ENCODE results near the gene ESYT3.
"Not testable (repeated sequence)": the region's sequence is repeated elsewhere in the genome, so short reads cannot be mapped to it uniquely, and the experiment has no call there.

DNA sequence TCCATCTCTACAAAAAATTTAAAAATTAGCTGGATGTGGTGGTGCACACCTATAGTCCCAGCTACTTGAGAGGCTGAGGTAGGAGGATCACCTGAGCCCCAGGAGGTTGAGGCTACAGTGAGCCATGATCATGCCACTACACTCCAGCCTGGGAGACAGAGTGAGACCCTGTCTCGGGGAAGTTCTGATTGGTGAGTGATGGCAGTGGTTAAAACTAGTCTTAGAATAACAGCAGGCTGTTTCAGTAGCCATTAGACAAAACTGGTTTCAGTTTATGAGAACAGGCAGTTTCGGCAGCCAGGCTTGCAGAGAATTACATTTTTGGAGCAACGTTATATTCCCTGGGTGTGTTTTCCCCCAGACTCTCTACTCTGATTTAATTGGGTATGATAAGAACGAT lies 18.2 kb upstream of the ESYT3 start:
- TF ChIP-seq, protein P1, sequence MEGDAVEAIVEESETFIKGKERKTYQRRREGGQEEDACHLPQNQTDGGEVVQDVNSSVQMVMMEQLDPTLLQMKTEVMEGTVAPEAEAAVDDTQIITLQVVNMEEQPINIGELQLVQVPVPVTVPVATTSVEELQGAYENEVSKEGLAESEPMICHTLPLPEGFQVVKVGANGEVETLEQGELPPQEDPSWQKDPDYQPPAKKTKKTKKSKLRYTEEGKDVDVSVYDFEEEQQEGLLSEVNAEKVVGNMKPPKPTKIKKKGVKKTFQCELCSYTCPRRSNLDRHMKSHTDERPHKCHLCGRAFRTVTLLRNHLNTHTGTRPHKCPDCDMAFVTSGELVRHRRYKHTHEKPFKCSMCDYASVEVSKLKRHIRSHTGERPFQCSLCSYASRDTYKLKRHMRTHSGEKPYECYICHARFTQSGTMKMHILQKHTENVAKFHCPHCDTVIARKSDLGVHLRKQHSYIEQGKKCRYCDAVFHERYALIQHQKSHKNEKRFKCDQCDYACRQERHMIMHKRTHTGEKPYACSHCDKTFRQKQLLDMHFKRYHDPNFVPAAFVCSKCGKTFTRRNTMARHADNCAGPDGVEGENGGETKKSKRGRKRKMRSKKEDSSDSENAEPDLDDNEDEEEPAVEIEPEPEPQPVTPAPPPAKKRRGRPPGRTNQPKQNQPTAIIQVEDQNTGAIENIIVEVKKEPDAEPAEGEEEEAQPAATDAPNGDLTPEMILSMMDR (conservative IDR thresholded peaks at IDR 0.05), result not testable (repeated sequence)
- TF ChIP-seq ZFX (IDR thresholded peaks at IDR 0.05), result not testable (repeated sequence)

All from C4-2B (cell line).